Measurements from ENCODE around the gene SEMA4B. TPM values are rescaled to one million over a fixed set of nuclear protein-coding genes. Genes with fewer than 3 reads are reported as not detected.

SEMA4B gene, protein sequence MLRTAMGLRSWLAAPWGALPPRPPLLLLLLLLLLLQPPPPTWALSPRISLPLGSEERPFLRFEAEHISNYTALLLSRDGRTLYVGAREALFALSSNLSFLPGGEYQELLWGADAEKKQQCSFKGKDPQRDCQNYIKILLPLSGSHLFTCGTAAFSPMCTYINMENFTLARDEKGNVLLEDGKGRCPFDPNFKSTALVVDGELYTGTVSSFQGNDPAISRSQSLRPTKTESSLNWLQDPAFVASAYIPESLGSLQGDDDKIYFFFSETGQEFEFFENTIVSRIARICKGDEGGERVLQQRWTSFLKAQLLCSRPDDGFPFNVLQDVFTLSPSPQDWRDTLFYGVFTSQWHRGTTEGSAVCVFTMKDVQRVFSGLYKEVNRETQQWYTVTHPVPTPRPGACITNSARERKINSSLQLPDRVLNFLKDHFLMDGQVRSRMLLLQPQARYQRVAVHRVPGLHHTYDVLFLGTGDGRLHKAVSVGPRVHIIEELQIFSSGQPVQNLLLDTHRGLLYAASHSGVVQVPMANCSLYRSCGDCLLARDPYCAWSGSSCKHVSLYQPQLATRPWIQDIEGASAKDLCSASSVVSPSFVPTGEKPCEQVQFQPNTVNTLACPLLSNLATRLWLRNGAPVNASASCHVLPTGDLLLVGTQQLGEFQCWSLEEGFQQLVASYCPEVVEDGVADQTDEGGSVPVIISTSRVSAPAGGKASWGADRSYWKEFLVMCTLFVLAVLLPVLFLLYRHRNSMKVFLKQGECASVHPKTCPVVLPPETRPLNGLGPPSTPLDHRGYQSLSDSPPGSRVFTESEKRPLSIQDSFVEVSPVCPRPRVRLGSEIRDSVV
- total RNA-seq (10 to 100 TPM; 15.9 to 31.0 (median 20.7) TPM), polyA plus RNA-seq (10 to 100 TPM in 1 of 2 donors, 1 to 10 TPM in 1; 5.6 to 11.0 TPM), total RNA-seq (8.9 reads per million, percentile 33 among the genes with 10 or more reads in this experiment)

DNA sequence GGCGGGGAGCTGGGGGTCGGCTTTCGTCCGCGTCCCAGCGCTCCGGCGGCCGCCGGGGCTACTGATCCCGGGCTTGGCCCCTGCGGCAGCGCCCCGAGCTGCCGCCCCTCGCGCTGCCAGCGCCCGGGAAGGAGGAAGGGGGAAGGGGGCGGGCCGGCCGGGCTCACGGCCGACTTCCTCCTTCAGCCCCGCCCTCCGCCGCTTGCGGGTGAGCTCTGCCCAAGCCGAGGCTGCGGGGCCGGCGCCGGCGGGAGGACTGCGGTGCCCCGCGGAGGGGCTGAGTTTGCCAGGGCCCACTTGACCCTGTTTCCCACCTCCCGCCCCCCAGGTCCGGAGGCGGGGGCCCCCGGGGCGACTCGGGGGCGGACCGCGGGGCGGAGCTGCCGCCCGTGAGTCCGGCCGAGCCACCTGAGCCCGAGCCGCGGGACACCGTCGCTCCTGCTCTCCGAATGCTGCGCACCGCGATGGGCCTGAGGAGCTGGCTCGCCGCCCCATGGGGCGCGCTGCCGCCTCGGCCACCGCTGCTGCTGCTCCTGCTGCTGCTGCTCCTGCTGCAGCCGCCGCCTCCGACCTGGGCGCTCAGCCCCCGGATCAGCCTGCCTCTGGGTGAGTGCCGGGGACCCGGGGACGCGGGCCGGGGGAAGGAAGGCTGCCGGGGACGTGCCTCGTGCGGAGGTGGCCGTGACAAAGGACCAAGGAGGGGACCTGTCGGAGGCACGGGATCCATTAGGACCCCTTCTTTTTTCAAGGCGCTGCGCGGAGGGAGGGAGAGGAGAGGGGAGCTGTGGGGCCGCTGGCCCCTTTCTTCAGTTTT is at the start of gene SEMA4B:
Gene SEMA4B (plus strand): TSS at position 201 of the 814 bp plus-strand sequence. CDS start 249 bp downstream, at position 450.
- DNase-seq, result peak; percentile 56 to 81 (median 70)
- Histone ChIP-seq H3K4me3 (ENCODE audit: low read length) (peak within 1 kb of the TSS; percentile 67), H3K9me3 (ENCODE audit: control insufficient read depth in 2 of 3, low read length in 3 of 3) (no peaks in the 10 kb centered on the region), H3K4me1 (ENCODE audit: control insufficient read depth in 2 of 2, insufficient read depth in 2 of 2, low read length in 2 of 2) (peaks cover 11 to 23% of the 10 kb centered on the region in 2 donors), H3K27ac (ENCODE audit: low read depth, low read length) (peak within 1 kb of the TSS; percentile 85), H3K36me3 (ENCODE audit: control insufficient read depth in 2 of 3, insufficient read depth in 3 of 3, low read length in 3 of 3) (no peaks in the 10 kb centered on the region), H3K27me3 (ENCODE audit: control insufficient read depth in 2 of 2, insufficient read depth in 2 of 2, low read length in 2 of 2) (no peaks in the 10 kb centered on the region)
- peak; percentile 92 for ATAC-seq
- Mint-ChIP-seq H3K27ac (peak within 1 kb of the TSS; percentile 66 to 90 (median 82)), H3K4me1 (peaks cover 21 to 36% (median 25%) of the 10 kb centered on the region in 7 donors), H3K9me3 (peaks cover 0 to 2% (median 0%) of the 10 kb centered on the region in 11 donors), H3K27me3 (peaks cover 0 to 3% (median 0%) of the 10 kb centered on the region in 5 donors), H3K4me3 (peak within 1 kb of the TSS; percentile 84 to 96 (median 89)), H3K36me3 (peaks cover 0 to 4% (median 0%) of the 10 kb centered on the region in 5 donors)
- intact Hi-C loops (cut with micrococcal nuclease), result loop anchor here (1.0 to 5.0 kb wide), 7 partner anchors 10 to 99 kb away; partner anchors contain the start of genes CIB1 (in 1 of the 2), IDH2 (in 1 of the 2) and NGRN (in 1 of the 2)
- POLR2A ChIA-PET, result interaction anchor here (0.6 to 6.6 kb wide), 21 partner anchors 7 to 328 kb away, joined by 3 to 95 read pairs (median 4); partner anchors contain the start of genes CIB1, GDPGP1, IDH2 and NGRN
- CTCF ChIA-PET, result interaction anchor here (0.6 to 1.1 kb wide), 2 partner anchors 12 to 87 kb away, joined by 3 read pairs; no protein-coding TSS in a partner anchor

- ATAC-seq (no peak), DNase-seq (no peak)
- Mint-ChIP-seq H3K36me3 (no peaks in the 10 kb centered on the region), H3K4me1 (peaks cover 0 to 18% (median 1%) of the 10 kb centered on the region in 7 donors), H3K27me3 (no peaks in the 10 kb centered on the region), H3K27ac (peak overlapping the region in 1 of 9 donors; percentile 41), H3K9me3 (no peaks in the 10 kb centered on the region), H3K4me3 (no peak overlapping the region)
- CTCF ChIA-PET, result interaction anchor here (0.7 to 1.2 kb wide), 7 partner anchors 9 to 472 kb away, joined by 3 to 8 read pairs (median 4); no protein-coding TSS in a partner anchor
- no peak overlapping the region for H3K4me3 ChIP-seq (ENCODE audit: low read length)
- H3K9me3 ChIP-seq (ENCODE audit: control insufficient read depth in 2 of 3, low read length in 3 of 3), result no peaks in the 10 kb centered on the region
- no peaks in the 10 kb centered on the region for H3K27me3 ChIP-seq (ENCODE audit: control insufficient read depth in 2 of 2, insufficient read depth in 2 of 2, low read length in 2 of 2)
- H3K36me3 ChIP-seq (ENCODE audit: control insufficient read depth in 2 of 3, insufficient read depth in 3 of 3, low read length in 3 of 3), result no peaks in the 10 kb centered on the region
- POLR2A ChIA-PET, result interaction anchor here (0.6 kb wide), 1 partner anchor 205 kb away, joined by 3 read pairs; no protein-coding TSS in a partner anchor
- no peak overlapping the region for H3K27ac ChIP-seq (ENCODE audit: low read depth, low read length)
- H3K4me1 ChIP-seq (ENCODE audit: control insufficient read depth in 2 of 2, insufficient read depth in 2 of 2, low read length in 2 of 2), result no peaks in the 10 kb centered on the region
- intact Hi-C loops (cut with micrococcal nuclease), result no loop called here
These were observed 49.0 kb upstream of the SEMA4B start for GRCh38 chr15:90151989-90152645.

GRCh38 chr15:90153658-90154057 is 47.5 kb upstream of the SEMA4B start:
- ATAC-seq (no peak), DNase-seq (no peak)
- Histone ChIP-seq H3K9me3 (ENCODE audit: control insufficient read depth in 2 of 3, low read length in 3 of 3) (no peaks in the 10 kb centered on the region), H3K27ac (ENCODE audit: low read depth, low read length) (no peak overlapping the region), H3K27me3 (ENCODE audit: control insufficient read depth in 2 of 2, insufficient read depth in 2 of 2, low read length in 2 of 2) (no peaks in the 10 kb centered on the region), H3K4me3 (ENCODE audit: low read length) (no peak overlapping the region), H3K4me1 (ENCODE audit: control insufficient read depth in 2 of 2, insufficient read depth in 2 of 2, low read length in 2 of 2) (peaks cover 0 to 4% of the 10 kb centered on the region in 2 donors), H3K36me3 (ENCODE audit: control insufficient read depth in 2 of 3, insufficient read depth in 3 of 3, low read length in 3 of 3) (no peaks in the 10 kb centered on the region)
- intact Hi-C loops (cut with micrococcal nuclease), result no loop called here
- Mint-ChIP-seq H3K9me3 (no peaks in the 10 kb centered on the region), H3K27me3 (no peaks in the 10 kb centered on the region), H3K4me3 (no peak overlapping the region), H3K36me3 (no peaks in the 10 kb centered on the region), H3K27ac (no peak overlapping the region), H3K4me1 (peaks cover 0 to 29% (median 10%) of the 10 kb centered on the region in 7 donors)
- ChIA-PET POLR2A (no interaction called here), CTCF (no interaction called here)

- Mint-ChIP-seq H3K36me3 (no peaks in the 10 kb centered on the region), H3K9me3 (no peaks in the 10 kb centered on the region), H3K27me3 (no peaks in the 10 kb centered on the region), H3K27ac (no peak overlapping the region), H3K4me1 (peaks cover 0 to 28% (median 10%) of the 10 kb centered on the region in 7 donors), H3K4me3 (no peak overlapping the region)
- no peak overlapping the region for H3K27ac ChIP-seq (ENCODE audit: low read depth, low read length)
- POLR2A ChIA-PET, result no interaction called here
- no peaks in the 10 kb centered on the region for H3K9me3 ChIP-seq (ENCODE audit: control insufficient read depth in 2 of 3, low read length in 3 of 3)
- DNase-seq, result no peak
- intact Hi-C loops (cut with micrococcal nuclease), result no loop called here
- no peak overlapping the region for H3K4me3 ChIP-seq (ENCODE audit: low read length)
- CTCF ChIA-PET, result no interaction called here
- peaks cover 0 to 4% of the 10 kb centered on the region in 2 donors for H3K4me1 ChIP-seq (ENCODE audit: control insufficient read depth in 2 of 2, insufficient read depth in 2 of 2, low read length in 2 of 2)
- no peaks in the 10 kb centered on the region for H3K36me3 ChIP-seq (ENCODE audit: control insufficient read depth in 2 of 3, insufficient read depth in 3 of 3, low read length in 3 of 3)
- ATAC-seq, result no peak
- H3K27me3 ChIP-seq (ENCODE audit: control insufficient read depth in 2 of 2, insufficient read depth in 2 of 2, low read length in 2 of 2), result no peaks in the 10 kb centered on the region
These were observed 46.9 kb upstream of the SEMA4B start for GRCh38 chr15:90154246-90154645.

GRCh38 chr15:90154861-90155626 is 46.1 kb upstream of the SEMA4B start:
- peak overlapping the region in 1 of 9 donors; percentile 72 for H3K27ac Mint-ChIP-seq
- intact Hi-C loops (cut with micrococcal nuclease), result no loop called here
- ATAC-seq (no peak), DNase-seq (no peak)
- no peaks in the 10 kb centered on the region for H3K36me3 Mint-ChIP-seq
- no peaks in the 10 kb centered on the region for H3K27me3 ChIP-seq (ENCODE audit: control insufficient read depth in 2 of 2, insufficient read depth in 2 of 2, low read length in 2 of 2)
- CTCF ChIA-PET, result interaction anchor here (0.8 kb wide), 1 partner anchor 487 kb away, joined by 3 read pairs; no protein-coding TSS in a partner anchor
- peaks cover 0 to 4% of the 10 kb centered on the region in 2 donors for H3K4me1 ChIP-seq (ENCODE audit: control insufficient read depth in 2 of 2, insufficient read depth in 2 of 2, low read length in 2 of 2)
- no peak overlapping the region for H3K27ac ChIP-seq (ENCODE audit: low read depth, low read length)
- H3K27me3 Mint-ChIP-seq, result no peaks in the 10 kb centered on the region
- H3K4me1 Mint-ChIP-seq, result peaks cover 0 to 26% (median 10%) of the 10 kb centered on the region in 7 donors
- POLR2A ChIA-PET, result no interaction called here
- H3K9me3 ChIP-seq (ENCODE audit: control insufficient read depth in 2 of 3, low read length in 3 of 3), result no peaks in the 10 kb centered on the region
- H3K4me3 ChIP-seq (ENCODE audit: low read length), result no peak overlapping the region
- H3K4me3 Mint-ChIP-seq, result no peak overlapping the region
- no peaks in the 10 kb centered on the region for H3K36me3 ChIP-seq (ENCODE audit: control insufficient read depth in 2 of 3, insufficient read depth in 3 of 3, low read length in 3 of 3)
- no peaks in the 10 kb centered on the region for H3K9me3 Mint-ChIP-seq
